Astrocyte of the hippocampus (primary cell): ENCODE data around the gene TBC1D7.

Experiments
- DNase-seq: peaks from one replicate; pipeline ENCODE4 v3.0.0; 2011; ENCODE audit warnings: low read depth, low spot score

The TBC1D7 gene

DNA sequence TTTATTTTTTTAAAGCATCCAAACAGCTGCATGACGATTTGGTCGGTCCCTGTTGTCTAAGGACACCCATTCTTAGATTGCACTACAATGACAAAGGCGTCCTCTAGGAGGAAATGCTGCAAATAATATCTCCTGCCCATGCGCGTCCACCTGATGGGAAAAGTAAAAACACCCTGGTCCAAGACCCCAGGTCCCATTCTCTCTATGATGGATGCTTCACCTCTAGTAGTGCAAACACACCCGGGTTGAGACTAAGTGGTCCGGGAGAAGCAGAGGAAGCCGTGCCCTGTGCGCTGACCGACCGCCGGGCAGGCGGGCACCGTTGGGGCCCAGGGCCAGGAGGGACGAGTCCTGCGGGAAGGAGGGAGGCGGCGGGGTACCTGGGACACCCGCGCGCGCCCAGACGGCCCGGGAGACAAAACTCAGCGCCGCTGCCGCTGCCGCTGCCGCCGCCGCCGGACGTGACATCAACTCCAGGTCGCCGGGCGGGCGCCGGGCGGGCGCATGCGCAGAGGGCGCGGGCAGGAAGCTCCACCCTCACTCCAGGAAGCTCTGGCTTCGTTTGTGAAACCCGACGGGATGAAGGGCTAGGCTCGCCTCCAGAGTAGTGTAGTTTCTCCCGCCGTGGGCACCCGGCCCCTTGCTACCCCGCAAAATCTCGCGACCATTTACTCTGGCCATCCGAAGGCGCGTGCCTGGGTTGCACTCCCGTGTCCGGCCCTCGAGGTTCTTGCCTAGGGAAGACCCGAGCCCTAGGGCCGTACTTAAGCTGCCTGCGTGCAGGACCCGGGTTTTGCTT is at the start of gene TBC1D7:
Gene TBC1D7, minus strand, starts transcription at position 462 of the 799 bp plus-strand sequence. CDS start 1,639 bp downstream, outside the sequence.
- DNase-seq = peak; percentile 98

GRCh38 chr6:13377054-13377758 is 48.9 kb upstream of the TBC1D7 start:
- no peak for DNase-seq

GRCh38 chr6:13375360-13375878 is 47.1 kb upstream of the TBC1D7 start:
- no peak for DNase-seq

GRCh38 chr6:13373919-13374318 is 45.6 kb upstream of the TBC1D7 start:
- DNase-seq = no peak

GRCh38 chr6:13373488-13373886 is 45.1 kb upstream of the TBC1D7 start:
- DNase-seq = no peak

DNA sequence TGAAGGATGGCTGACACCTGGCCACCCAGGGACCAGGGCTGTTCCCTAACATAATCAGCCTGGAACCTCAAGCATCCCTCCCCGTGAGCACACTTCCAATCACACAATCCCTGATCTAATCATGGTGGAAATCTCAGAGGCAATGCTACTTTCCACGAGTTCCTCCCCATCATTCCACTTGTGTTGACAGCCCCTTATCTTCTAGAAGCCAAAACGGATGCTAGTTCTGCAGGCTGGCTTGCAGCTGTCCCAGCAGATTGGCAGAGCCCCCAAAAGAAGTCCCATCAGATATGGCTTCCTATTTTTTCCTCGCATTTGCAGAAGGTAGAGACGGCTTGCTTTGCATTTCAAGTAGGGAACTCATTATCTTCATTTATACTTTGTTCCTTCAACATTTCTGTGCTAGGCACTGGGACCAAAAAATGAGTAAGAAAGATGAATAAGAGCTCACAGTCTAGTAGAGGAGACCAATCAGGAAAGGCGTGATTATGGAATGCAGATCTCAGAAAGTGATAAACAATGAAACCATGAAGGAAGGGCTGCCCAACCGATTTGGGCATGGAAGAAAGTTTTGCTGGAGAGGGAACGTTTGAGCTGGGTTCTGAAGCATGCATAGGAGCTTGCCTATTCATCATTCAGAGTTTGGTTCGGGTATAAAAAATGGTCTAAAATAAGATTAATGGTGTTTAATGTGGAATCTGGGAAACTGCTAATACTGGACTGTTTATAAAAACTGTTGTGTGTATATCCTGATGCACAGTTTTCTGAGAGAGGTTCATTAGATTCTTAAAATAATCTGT is 44.6 kb upstream of the TBC1D7 start:
- DNase-seq = no peak

DNA sequence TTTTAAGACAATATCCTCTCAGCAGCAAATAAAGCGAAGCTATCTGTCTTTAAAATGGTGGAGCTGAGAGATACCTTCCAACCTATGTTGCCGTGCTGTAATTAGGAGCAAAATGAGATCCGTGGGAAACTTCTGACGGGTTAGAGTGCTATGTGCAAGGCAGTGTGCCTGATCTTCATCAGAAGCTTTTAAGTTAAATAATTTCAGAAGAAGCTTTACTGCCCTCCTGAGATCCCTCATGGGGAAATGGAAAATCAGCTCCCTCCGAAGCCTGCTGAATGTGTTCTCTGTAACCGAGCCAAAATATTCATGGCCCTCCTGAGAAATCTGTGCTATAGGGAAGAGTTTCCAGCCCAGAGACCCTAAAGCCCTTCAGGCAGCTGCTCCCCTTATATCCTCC is 43.7 kb upstream of the TBC1D7 start:
- no peak for DNase-seq

GRCh38 chr6:13371421-13372072 is 43.2 kb upstream of the TBC1D7 start:
- DNase-seq = no peak

DNA sequence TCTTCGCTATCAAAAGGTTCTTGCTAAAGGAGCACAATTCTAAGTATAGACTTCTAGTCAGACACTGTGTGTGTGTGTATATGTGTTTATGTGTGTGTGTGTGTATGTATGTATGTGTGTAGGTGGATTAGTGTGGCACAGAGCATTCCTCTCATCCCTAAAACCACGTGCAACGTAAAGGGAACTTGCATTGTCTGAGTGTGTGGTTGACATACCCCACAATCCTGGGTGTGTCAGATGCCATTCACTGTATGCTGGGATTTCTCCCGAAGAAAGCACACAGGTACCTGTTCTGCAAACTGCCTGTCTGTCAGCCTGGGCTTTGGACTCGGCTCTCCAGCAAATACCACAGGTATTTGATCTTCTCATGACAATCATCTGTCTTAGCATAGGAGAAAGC is 42.3 kb upstream of the TBC1D7 start:
- DNase-seq = no peak

DNA sequence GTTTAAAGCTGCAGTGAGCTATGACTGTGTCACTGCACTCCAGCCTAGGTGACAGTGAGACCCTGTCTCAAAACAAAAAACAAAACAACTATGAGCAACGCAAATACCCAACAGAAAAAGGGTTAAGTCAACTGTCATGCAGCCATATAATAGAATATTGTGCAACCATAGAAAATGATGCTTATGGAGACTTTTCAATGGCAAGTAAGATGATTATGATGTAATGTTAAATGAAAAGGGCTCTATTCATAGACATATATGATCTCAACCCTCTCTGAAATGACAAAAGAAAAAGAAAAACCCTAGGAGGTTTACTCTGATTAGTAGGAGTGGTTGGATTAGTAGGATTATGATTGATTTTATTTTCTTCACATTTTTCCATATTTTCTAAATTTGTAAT is 41.3 kb upstream of the TBC1D7 start:
- DNase-seq = no peak

- no peak for DNase-seq
Observed at GRCh38 chr6:13368731-13369115, 40.4 kb upstream of the TBC1D7 start.

- DNase-seq = no peak
Observed at GRCh38 chr6:13368079-13368730, 39.9 kb upstream of the TBC1D7 start.

DNA sequence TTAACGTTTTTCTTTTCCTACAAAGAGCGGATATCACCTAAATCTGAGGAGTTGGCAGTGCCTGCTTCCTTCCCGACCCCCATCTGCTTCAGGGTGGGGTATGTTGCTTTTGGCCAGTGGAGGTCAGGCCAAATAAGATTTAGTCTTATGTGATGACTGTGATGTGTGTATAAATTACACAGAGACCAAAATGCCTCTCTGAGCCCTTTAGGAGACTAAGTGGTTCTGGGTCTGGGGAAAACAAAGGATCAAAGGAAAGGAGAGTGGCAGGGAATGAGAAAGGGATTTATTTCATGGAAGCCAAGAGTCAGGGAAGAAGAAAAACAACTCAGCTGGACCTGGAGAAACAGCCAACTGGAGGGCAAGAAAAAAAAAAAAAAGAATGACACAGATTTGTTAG is 39.1 kb upstream of the TBC1D7 start:
- DNase-seq = peak; percentile 77

DNA sequence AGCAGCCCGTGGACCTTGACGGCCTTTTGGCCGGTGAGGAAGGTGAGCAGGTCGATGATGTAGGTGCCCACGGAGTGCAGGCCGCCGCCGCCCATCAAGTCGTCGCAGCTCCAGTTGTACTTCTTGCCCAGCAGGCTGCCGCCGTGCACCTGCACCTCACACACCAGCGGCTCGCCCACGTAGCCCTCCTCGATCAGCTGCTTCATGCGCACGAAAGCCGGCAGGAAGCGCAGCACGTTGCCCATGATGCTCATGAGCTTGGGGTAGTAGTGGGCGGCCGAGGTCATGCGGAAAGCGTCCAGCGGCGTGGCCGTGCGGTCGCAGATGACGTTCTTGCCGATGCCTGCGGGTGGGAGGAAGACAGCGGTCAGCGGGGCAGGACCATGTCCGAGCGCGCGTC is 37.0 kb upstream of the TBC1D7 start:
- no peak for DNase-seq

DNA sequence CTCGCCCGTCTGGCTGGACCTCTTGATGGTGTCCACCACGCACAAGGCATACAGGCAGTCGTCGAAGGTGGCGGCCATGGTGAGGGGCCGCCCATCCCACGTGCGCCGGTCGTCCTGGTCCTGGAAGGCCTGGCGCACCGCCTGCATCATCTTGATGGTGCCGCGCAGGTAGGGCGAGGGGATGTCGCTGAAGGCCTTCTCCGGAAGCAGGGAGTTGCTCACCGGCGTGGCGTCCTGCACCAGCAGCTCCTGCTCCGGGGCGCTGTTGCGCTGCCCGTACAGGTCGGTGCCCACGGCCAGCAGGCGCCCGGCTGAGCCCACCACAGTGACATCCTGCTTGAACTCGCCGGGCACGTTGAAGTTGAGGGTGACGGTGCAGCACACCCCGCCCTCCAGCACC is 36.5 kb upstream of the TBC1D7 start:
- no peak for DNase-seq

- DNase-seq = peak; percentile 92
Observed at GRCh38 chr6:13362412-13362811, 34.1 kb upstream of the TBC1D7 start.

GRCh38 chr6:13360671-13361540 is 32.6 kb upstream of the TBC1D7 start:
- DNase-seq = no peak

DNA sequence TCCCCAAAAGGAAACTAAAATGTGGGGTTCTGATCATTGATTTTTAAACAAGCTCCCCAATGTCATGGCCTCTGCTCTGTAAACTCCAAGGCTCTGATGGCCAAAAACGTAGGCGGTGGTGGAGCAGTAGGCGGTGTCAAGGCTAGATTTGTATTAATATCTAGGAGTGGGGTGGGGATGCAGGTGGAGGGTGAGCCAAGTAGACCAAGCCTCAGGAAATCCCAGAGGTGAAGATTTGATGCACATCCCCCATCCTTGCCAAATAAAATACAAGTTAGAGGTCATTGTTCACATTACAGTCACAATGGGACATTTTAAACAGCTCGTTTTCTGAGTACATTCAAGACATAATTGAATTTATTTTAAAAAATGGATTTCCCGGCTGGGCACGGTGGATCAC is 30.9 kb upstream of the TBC1D7 start:
- DNase-seq = no peak

- DNase-seq = no peak
Observed at GRCh38 chr6:13358511-13358910, 30.2 kb upstream of the TBC1D7 start.

DNA sequence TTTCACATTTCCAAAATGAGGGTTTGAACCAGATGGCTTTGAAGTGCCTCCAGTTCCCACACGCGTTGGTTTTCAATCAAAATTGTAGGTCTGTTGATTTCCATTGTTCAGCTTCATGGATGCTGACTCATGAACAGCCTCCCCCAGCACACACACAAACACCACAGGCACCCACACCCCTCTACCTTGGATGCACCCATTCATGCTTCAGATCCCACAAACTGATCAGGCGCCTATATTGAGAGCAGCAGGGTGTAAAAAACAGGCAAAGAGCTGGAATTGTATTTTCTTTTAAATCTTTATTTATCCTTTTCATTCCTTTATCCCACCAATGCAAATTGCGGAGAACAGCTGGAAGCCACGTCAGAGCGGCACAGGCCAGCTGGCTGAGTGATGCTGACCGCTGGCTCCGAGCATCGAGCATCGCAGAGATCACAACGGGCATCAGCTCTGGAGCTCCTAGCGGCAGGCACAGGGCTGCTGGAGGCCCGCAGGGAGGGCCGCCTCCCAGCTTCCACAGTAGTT is 29.3 kb upstream of the TBC1D7 start:
- peak; percentile 76 for DNase-seq
